Thyroid gland (tissue), 4 donors: ENCODE data around the gene CCN5. TPM values are rescaled to one million over a fixed set of nuclear protein-coding genes. Genes with fewer than 3 reads are reported as not detected.
"Not testable (repeated sequence)": the region's sequence is repeated elsewhere in the genome, so short reads cannot be mapped to it uniquely, and the experiment has no call there.

Source experiments
- DNase-seq, 2 donors: peaks; one replicate each; pipeline ENCODE4 v3.0.0-alpha.2; 2019
- H3K27ac ChIP-seq, 3 donors: fragments of 200-600 bp; sonication (generic); 1 replicate in 2 of 3; 2 replicates in 1 of 3; pipeline ENCODE4 v1.5.1; 2016 to 2019; ENCODE audit warnings: mild to moderate bottlenecking in 1 of 3, moderate library complexity in 1 of 3
- H3K27me3 ChIP-seq: fragments of 200-600 bp; sonication (generic); one replicate; pipeline ENCODE4 v1.5.1; 2019
- H3K36me3 ChIP-seq, 2 donors: fragments of 200-600 bp; sonication (generic); one replicate each; pipeline ENCODE4 v1.5.1; 2016 to 2019
- H3K4me1 ChIP-seq, 2 donors: fragments of 200-600 bp; sonication (generic); one replicate each; pipeline ENCODE4 v1.5.1; 2017 to 2019
- H3K4me3 ChIP-seq, 3 donors: fragments of 200-600 bp; sonication (generic); replicated peaks in 1 of 3; 1 replicate in 2 of 3; 2 replicates in 1 of 3; pipeline ENCODE4 v1.5.1; 2016; ENCODE audit warnings: mild to moderate bottlenecking in 1 of 3
- H3K9me3 ChIP-seq: fragments of 200-600 bp; sonication (generic); one replicate; pipeline ENCODE4 v1.5.1; 2017
- POLR2A ChIP-seq, 2 donors: fragments of 450-650 bp; IDR thresholded peaks; one replicate each; pipeline ENCODE4 v1.6.1; 2017; ENCODE audit warnings: antibody characterized with exemption in 2 of 2, mild to moderate bottlenecking in 2 of 2, moderate library complexity in 1 of 2
- WGBS, 2 donors: methylation state at CpG; one replicate each; pipeline ENCODE4 v1.1.5; 2017; 5-methylcytosine and 5-hydroxymethylcytosine counted together
- intact Hi-C: fragments of 100-400 bp; cut with DNase I; formaldehyde crosslinking; loops from one replicate; pipeline ENCODE4 v1.15.1; 2023
- total RNA-seq, 4 donors: library from RNA; depleted of rRNA; stranded (reverse); fragments of >200 nt; gene quantifications; one replicate each; pipeline ENCODE4 v1.2.3, GENCODE V29; 2016
- TF ChIP-seq, protein P1 (sequence below), 6 experiments: fragments of 200-600 bp in 3 of 6; fragments of 450-650 bp in 3 of 6; sonication (generic) in 3 of 6; IDR thresholded peaks; one replicate each; pipeline ENCODE4 v1.5.1; 2016 to 2019; ENCODE audit warnings: antibody characterized with exemption in 6 of 6, mild to moderate bottlenecking in 2 of 6, inconsistent platforms in 1 of 6, moderate library complexity in 1 of 6

Gene CCN5, protein sequence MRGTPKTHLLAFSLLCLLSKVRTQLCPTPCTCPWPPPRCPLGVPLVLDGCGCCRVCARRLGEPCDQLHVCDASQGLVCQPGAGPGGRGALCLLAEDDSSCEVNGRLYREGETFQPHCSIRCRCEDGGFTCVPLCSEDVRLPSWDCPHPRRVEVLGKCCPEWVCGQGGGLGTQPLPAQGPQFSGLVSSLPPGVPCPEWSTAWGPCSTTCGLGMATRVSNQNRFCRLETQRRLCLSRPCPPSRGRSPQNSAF
- 10 to 100 TPM in 2 of 4 donors, 1 to 10 TPM in 2; 4.7 to 47.6 (median 26.6) TPM for total RNA-seq

DNA sequence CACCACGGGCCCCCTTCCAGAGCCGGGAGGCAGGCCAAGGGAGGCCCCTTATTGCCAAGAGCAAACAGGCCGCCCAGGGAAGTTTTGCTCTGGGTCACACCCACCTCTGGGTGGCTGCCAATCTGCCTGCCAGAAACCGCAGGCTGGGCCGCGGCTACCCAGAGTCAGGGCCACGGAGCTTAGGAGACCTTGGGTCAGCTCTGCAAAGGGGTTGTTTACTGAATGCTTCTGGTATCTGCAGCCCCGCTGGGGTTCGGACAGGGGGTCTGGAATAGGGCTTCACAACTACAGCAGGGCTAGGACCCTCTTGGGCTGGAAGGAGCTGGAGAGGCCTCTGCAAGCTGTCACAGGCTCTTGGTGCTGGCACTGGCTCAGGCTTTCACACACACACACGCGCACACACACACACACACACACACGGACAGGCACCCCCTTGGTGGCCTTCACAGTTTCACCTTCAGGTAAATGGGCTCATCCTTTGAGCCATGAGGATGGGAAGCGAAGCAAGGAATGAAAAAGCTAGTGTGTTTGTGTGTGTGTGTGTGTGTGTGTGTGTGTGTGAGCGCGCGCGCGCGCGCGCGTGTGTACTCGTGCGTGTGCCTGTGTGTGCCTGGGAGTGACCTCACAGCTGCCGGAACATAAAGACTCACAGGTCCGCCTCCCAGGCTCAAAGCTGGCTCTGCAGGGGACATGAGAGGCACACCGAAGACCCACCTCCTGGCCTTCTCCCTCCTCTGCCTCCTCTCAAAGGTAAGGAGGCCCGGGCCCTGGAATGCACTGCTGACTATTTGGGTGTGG lies at the start of gene CCN5:
Gene CCN5 (plus strand): TSS at position 669 of the 798 bp plus-strand sequence. CDS start 22 bp downstream, at position 691.
- Histone ChIP-seq H3K27ac (peak within 1 kb of the TSS in 2 of 3 donors; percentile 30 to 49), H3K4me3 (no peak within 1 kb of the TSS), H3K4me1 (peaks cover 9 to 11% of the 10 kb centered on the region in 2 donors), H3K27me3 (no peaks in the 10 kb centered on the region), H3K9me3 (no peaks in the 10 kb centered on the region), H3K36me3 (no peaks in the 10 kb centered on the region)
- DNase-seq, result peak; percentile 83 to 88
- WGBS, 2 donors, result 44 to 65% methylated on average over 22 to 28 of the region's 28 CpGs
- TF ChIP-seq, protein P1, sequence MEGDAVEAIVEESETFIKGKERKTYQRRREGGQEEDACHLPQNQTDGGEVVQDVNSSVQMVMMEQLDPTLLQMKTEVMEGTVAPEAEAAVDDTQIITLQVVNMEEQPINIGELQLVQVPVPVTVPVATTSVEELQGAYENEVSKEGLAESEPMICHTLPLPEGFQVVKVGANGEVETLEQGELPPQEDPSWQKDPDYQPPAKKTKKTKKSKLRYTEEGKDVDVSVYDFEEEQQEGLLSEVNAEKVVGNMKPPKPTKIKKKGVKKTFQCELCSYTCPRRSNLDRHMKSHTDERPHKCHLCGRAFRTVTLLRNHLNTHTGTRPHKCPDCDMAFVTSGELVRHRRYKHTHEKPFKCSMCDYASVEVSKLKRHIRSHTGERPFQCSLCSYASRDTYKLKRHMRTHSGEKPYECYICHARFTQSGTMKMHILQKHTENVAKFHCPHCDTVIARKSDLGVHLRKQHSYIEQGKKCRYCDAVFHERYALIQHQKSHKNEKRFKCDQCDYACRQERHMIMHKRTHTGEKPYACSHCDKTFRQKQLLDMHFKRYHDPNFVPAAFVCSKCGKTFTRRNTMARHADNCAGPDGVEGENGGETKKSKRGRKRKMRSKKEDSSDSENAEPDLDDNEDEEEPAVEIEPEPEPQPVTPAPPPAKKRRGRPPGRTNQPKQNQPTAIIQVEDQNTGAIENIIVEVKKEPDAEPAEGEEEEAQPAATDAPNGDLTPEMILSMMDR (IDR thresholded peaks at IDR 0.05), result no peak
- TF ChIP-seq POLR2A (IDR thresholded peaks at IDR 0.05), result no peak
- intact Hi-C loops, result no loop called here

DNA sequence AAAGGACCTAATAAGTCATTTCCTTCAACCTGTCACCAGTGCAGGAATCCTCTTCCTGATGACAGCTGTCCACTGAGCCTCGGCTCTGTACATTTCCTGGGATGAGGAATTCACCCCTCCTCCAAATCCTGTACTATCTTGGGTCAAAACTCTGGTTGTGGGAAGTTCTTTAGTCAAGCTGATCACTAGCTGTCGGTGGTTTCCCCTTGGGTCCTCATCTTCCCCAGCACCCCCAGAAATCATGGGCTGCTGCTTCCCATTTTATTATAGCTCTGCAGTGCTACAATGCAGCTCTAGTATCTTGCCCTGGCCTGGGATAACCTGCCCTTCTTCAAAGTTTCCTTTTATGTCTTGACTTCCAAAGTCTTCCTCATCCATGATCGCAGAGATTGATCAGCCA lies 49.1 kb upstream of the CCN5 start:
- H3K36me3 ChIP-seq, result no peaks in the 10 kb centered on the region
- no peak overlapping the region for H3K27ac ChIP-seq
- TF ChIP-seq, protein P1 (IDR thresholded peaks at IDR 0.05), result no peak
- TF ChIP-seq POLR2A (IDR thresholded peaks at IDR 0.05), result no peak
- no peaks in the 10 kb centered on the region for H3K27me3 ChIP-seq
- 84 to 86% methylated on average over 3 of the region's 3 CpGs for WGBS, 2 donors
- no peaks in the 10 kb centered on the region for H3K4me1 ChIP-seq
- no peaks in the 10 kb centered on the region for H3K9me3 ChIP-seq
- no peak for DNase-seq
- intact Hi-C loops, result no loop called here
- H3K4me3 ChIP-seq, result no peak overlapping the region

DNA sequence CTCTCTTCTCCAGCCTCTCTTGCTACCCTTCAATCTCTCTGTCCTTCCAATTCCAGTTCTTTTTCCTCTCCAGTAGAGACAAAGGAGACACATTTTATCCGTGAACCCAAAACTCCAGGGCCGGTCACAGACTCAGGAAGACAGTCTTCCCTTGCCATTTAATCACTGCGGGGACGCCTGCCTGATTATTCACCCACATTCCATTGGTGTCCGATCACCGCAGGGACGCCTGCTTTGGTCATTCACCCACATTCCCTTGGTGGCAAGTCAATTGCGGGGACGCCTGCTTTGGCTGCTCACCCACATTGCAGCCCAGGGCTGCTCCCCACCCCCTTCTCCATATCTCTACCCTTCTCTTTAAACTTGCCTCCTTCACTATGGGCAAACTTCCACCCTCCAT lies 44.3 kb upstream of the CCN5 start:
- H3K4me3 ChIP-seq, H3K36me3 ChIP-seq, DNase-seq, H3K27ac ChIP-seq, H3K27me3 ChIP-seq, H3K9me3 ChIP-seq, intact Hi-C loops, H3K4me1 ChIP-seq: not testable (repeated sequence)
- 85 to 87% methylated on average over 9 of the region's 9 CpGs for WGBS, 2 donors

DNA sequence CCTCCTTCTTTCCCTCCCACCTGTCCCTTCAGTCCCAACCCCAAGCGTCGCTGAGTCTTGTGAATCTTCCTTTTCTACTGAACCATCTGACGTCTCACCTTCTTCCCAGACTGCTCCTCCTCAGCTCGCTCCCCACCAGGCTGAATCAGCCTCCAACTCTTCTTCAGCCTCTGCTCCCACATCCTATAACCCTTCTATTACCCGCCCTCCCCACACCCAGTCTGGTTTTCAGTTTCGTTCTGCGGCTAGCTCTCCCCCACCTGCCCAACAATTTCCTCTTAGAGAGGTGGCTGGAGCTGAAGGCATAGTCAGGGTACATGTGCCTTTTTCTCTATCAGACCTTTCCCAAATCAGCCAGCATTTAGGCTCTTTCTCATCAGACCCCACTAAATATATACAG lies 43.6 kb upstream of the CCN5 start:
- H3K9me3 ChIP-seq, H3K4me1 ChIP-seq, H3K36me3 ChIP-seq, DNase-seq, intact Hi-C loops, H3K27me3 ChIP-seq, H3K4me3 ChIP-seq, H3K27ac ChIP-seq: not testable (repeated sequence)
- WGBS, 2 donors, result 78 to 81% methylated on average over 6 of the region's 7 CpGs

DNA sequence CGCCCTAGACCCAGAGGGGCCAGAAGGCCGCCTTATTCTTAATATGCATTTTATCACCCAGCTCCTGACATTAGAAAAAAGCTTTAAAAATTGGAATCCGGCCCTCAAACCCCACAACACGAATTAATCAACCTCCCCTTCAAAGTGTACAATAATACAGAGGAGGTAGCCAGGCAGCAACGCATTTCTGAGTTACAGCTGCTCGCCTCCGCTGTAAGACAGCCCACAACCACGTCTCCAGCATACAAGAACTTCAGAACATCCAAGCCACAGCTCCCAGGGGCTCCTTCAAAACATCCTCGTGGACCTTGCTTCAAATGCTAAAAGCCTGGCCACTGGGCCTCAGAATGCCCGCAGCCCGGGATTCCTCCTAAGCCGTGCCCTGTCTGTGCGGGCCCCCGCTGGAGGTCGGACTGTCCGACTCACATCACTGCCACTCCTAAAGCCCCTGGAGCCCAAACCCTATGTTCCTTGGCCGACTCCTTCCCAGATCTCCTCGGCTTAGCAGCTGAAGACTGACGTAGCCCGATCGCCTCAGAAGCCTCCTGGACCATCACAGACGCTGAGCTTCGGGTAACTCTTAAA lies 42.8 kb upstream of the CCN5 start:
- DNase-seq, H3K27me3 ChIP-seq, H3K9me3 ChIP-seq, H3K4me1 ChIP-seq, H3K27ac ChIP-seq, intact Hi-C loops, H3K36me3 ChIP-seq, H3K4me3 ChIP-seq: not testable (repeated sequence)
- WGBS, 2 donors, result 83 to 84% methylated on average over 23 of the region's 23 CpGs

DNA sequence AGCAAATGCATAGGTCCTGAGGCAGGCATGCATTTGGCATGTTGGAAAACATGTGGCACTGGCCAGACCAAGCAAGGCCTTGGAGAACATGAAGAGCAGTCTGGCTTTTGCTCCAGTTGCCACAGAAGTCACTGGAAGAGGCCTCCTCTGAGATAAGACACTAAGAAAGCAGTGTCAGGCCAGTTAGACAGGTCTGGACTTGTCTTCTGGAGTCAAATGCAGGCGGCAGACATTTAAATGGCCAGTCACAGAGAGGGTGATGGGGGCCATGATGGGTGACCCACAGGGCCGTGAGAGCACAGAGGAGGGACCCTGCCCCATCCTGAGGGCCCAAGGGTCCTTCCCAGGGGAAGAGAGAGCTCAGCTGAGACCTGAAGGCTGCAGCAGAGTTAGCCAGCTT lies 36.9 kb upstream of the CCN5 start:
- H3K4me1 ChIP-seq, result no peaks in the 10 kb centered on the region
- WGBS, 2 donors, result 70% methylated on average over 2 of the region's 2 CpGs; no CpG with 5 or more reads in 1 of the 2 donors
- DNase-seq, result no peak
- intact Hi-C loops, result no loop called here
- TF ChIP-seq, protein P1 (IDR thresholded peaks at IDR 0.05), result no peak
- H3K4me3 ChIP-seq, result no peak overlapping the region
- no peaks in the 10 kb centered on the region for H3K9me3 ChIP-seq
- no peaks in the 10 kb centered on the region for H3K27me3 ChIP-seq
- H3K27ac ChIP-seq, result no peak overlapping the region
- H3K36me3 ChIP-seq, result no peaks in the 10 kb centered on the region
